ENCODE results near the gene LTBP1. TPM values are rescaled to one million over a fixed set of nuclear protein-coding genes. Genes with fewer than 3 reads are reported as not detected.

LTBP1 gene
- total RNA-seq, 3 donors from 2014 or later = 14.3 to 38.4 (median 33.6) TPM

DNA sequence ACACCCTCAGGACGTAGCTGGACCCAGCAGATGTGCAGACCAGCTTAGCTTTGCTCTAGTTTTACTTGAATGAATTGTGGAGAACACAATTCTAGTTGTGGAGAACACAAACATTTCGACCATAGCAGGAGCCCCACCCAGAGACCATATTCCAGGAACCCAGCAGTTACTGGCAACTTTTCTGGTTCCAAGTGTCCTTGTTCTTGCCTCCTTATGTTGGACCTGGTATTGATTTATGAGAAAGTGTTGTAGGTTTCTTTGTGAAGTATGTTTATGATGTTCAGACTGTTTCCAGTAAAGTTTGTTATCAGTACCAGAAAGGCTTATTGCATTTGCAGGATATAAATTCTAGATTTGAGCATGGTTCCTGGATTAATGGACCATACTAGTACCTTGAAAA, 51.0 kb downstream of the LTBP1 start:
- H3K36me3 ChIP-seq (ENCODE audit: low read depth) = no peaks in the 10 kb centered on the region

DNA sequence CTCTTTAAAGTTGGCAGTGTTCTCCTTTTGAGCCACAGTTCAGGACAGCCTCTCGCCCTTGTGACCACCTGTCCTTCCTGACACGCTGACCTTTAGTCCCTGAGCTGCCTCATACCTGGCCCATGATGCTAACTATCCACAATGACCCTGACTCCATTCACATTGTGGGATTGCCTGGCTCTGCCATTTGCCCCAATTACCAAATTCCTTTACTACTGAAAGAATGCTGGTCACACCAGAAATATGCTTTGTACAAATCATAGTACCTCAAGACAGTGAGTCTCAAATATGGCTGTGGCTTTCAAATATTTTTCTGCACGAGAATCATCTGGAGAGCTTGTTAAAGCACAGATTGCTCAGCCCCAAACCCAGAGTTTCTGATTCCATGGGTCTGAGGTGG, 54.2 kb downstream of the LTBP1 start:
- Histone ChIP-seq H3K9me3 (no peaks in the 10 kb centered on the region), H3K4me3 (no peak overlapping the region), H3K36me3 (ENCODE audit: low read depth) (no peaks in the 10 kb centered on the region), H3K4me1 (ENCODE audit: low read depth) (peaks cover 3% of the 10 kb centered on the region)
- DNase-seq = no peak
- TF ChIP-seq, protein P1, sequence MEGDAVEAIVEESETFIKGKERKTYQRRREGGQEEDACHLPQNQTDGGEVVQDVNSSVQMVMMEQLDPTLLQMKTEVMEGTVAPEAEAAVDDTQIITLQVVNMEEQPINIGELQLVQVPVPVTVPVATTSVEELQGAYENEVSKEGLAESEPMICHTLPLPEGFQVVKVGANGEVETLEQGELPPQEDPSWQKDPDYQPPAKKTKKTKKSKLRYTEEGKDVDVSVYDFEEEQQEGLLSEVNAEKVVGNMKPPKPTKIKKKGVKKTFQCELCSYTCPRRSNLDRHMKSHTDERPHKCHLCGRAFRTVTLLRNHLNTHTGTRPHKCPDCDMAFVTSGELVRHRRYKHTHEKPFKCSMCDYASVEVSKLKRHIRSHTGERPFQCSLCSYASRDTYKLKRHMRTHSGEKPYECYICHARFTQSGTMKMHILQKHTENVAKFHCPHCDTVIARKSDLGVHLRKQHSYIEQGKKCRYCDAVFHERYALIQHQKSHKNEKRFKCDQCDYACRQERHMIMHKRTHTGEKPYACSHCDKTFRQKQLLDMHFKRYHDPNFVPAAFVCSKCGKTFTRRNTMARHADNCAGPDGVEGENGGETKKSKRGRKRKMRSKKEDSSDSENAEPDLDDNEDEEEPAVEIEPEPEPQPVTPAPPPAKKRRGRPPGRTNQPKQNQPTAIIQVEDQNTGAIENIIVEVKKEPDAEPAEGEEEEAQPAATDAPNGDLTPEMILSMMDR (IDR thresholded peaks at IDR 0.05) = no peak
- no peak for ATAC-seq
- intact Hi-C loops (cut with DNase I, micrococcal nuclease) = no loop called here

More for the DNA sequence above, 51.0 kb downstream of the LTBP1 start:
- ATAC-seq (peak; percentile 53), DNase-seq (no peak)
- Histone ChIP-seq H3K9me3 (no peaks in the 10 kb centered on the region), H3K4me3 (no peak overlapping the region), H3K4me1 (ENCODE audit: low read depth) (peaks cover 3% of the 10 kb centered on the region)
- TF ChIP-seq, protein P1 (IDR thresholded peaks at IDR 0.05) = no peak
- intact Hi-C loops (cut with DNase I, micrococcal nuclease) = no loop called here

DNA sequence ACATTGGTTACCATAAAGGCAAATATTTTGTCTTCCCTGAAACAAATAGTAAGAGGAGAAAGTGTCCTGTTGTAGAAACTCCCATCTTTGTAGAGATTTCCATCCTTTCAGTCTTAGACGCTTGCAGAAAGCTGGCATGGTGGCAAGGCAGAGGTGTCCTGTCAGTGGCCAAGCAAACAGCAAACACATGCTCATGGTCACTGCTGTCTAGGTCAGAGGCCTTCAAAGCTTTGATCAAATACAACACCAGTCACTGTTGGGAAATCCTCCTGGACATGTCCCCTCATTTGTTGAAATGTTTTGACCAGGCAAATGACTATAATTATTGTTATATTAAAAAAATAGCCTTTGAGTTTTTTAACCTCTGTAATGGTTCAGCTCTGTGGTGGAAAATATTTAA, 55.1 kb downstream of the LTBP1 start:
- TF ChIP-seq, protein P1 (IDR thresholded peaks at IDR 0.05) = no peak
- Histone ChIP-seq H3K4me3 (no peak overlapping the region), H3K4me1 (ENCODE audit: low read depth) (peaks cover 3% of the 10 kb centered on the region), H3K36me3 (ENCODE audit: low read depth) (no peaks in the 10 kb centered on the region), H3K9me3 (no peaks in the 10 kb centered on the region)
- DNase-seq = no peak
- no peak for ATAC-seq
- intact Hi-C loops (cut with DNase I, micrococcal nuclease) = no loop called here

DNA sequence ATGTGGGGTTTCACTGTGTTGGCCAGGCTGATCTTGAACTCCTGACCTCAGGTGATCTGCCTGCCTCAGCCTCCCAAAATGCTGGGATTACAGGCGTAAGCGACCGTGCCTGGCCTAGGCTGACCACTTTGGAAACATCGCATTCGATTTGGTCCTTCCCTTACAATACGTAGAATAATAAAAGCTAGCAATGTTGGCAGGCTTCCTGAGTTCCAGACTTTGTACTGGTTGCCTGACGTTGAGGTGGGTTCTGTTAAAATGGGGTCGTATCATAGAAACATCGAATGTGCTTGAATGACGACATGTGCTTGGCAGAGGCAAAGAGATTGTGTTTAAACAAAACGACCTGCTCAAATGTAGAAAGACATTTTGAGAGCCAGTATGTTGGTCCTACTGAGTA, 56.1 kb downstream of the LTBP1 start:
- Histone ChIP-seq H3K36me3 (ENCODE audit: low read depth) (no peaks in the 10 kb centered on the region), H3K4me1 (ENCODE audit: low read depth) (no peaks in the 10 kb centered on the region), H3K4me3 (no peak overlapping the region), H3K9me3 (no peaks in the 10 kb centered on the region)
- TF ChIP-seq, protein P1 (IDR thresholded peaks at IDR 0.05) = no peak
- no peak for ATAC-seq
- intact Hi-C loops (cut with DNase I, micrococcal nuclease) = no loop called here
- no peak for DNase-seq

DNA sequence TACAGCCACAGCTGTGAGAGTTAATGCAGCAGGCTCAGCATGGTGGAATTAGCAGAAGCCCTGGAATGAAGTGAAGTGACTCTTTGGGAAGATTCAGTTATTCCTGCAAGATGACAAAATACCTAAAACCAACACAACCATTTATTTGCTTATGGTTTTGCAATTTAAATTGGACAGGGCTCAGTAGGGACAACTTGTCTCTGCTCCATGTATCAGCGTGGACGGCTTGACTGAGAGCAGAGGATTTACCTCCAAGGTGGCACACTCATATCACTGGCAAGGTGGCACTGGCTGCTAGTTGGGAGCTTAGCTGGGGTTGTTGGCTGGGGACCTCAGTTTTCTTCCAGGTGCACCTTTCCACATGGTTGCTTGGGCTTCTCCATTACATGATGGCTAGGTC, 58.3 kb downstream of the LTBP1 start:
- intact Hi-C loops (cut with DNase I, micrococcal nuclease) = no loop called here
- no peak for ATAC-seq
- H3K9me3 ChIP-seq = no peaks in the 10 kb centered on the region
- H3K36me3 ChIP-seq (ENCODE audit: low read depth) = no peaks in the 10 kb centered on the region
- TF ChIP-seq, protein P1 (IDR thresholded peaks at IDR 0.05) = no peak
- no peaks in the 10 kb centered on the region for H3K4me1 ChIP-seq (ENCODE audit: low read depth)
- H3K4me3 ChIP-seq = no peak overlapping the region
- no peak for DNase-seq

DNA sequence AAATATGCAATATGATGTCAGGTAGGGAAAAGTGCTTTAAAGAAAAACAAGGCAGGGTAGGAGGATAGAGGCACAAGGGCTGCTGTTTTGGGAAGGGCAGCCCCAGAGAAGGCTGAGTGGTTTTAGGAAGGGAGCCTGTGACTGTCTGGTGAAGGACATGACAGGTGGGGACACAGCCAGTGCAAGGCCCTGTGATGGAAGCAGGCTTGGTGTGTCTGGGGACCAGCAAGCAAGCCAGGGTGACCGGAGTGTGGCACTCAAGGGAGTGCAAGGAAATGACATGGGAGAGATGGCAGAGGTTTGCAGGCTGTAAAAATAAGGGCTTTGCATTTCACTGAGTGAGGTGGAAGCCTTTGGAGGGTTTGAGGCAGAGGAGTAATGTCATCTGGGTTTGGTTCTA, 62.0 kb downstream of the LTBP1 start:
- intact Hi-C loops (cut with DNase I, micrococcal nuclease) = no loop called here
- ATAC-seq = no peak
- H3K36me3 ChIP-seq (ENCODE audit: low read depth) = no peaks in the 10 kb centered on the region

More for the DNA sequence above, 62.0 kb downstream of the LTBP1 start:
- Histone ChIP-seq H3K4me1 (ENCODE audit: low read depth) (no peaks in the 10 kb centered on the region), H3K4me3 (no peak overlapping the region), H3K9me3 (no peaks in the 10 kb centered on the region)
- TF ChIP-seq, protein P1 (IDR thresholded peaks at IDR 0.05) = no peak
- no peak for DNase-seq

All from mucosa of descending colon (tissue), 3 donors.